IMR-90 (cell line): Measurements from ENCODE around the gene BSDC1. TPM values are rescaled to one million over a fixed set of nuclear protein-coding genes. Genes with fewer than 3 reads are reported as not detected.

Source experiments
- ATAC-seq: fragments of 200-7000 bp; cut with Tn5 transposase; 2 replicates; pipeline ENCODE4 v1.9.1; 2020; ENCODE audit warnings: low read depth, mild to moderate bottlenecking, moderate library complexity
- BruUV-seq: library from RNA; stranded (reverse); fragments of 400-500 nt; replicated peaks from 2 replicates; lab custom pipeline; 2021; lab: Mats Ljungman, UMichigan
- CTCF ChIA-PET: fragments of 300-600 bp; formaldehyde crosslinking; extraction: SDS; loops from one replicate; lab custom pipeline; 2021; ENCODE audit warnings: antibody characterized with exemption; lab: Yijun Ruan, JAX
- POLR2A ChIA-PET: fragments of 300-600 bp; sonication (Branson Sonifier 250); formaldehyde crosslinking; loops from one replicate; lab custom pipeline; 2022; ENCODE audit warnings: antibody characterized with exemption; ENCODE audit not compliant: unreplicated experiment; lab: Charles Lee
- DNase-seq: peaks from one replicate; pipeline ENCODE4 v3.0.0; 2013
- H2AFZ ChIP-seq: replicated peaks from 2 replicates; pipeline ENCODE3; 2013; ENCODE audit warnings: low read length, mild to moderate bottlenecking; ENCODE audit not compliant: poor library complexity
- H2AK5ac ChIP-seq: 2 replicates; pipeline ENCODE4 v1.6.1; 2013; ENCODE audit warnings: low read depth, low read length, inconsistent platforms
- H2AK9ac ChIP-seq: replicated peaks from 2 replicates; pipeline ENCODE3; 2013; ENCODE audit warnings: mild to moderate bottlenecking, low read depth, low read length, moderate library complexity; ENCODE audit not compliant: poor library complexity
- H2BK120ac ChIP-seq: 2 replicates; pipeline ENCODE4 v1.6.1; 2013; ENCODE audit warnings: low read depth, low read length, inconsistent platforms
- H2BK15ac ChIP-seq: 3 replicates; pipeline ENCODE4 v1.6.1; 2013; ENCODE audit warnings: low read depth, low read length, inconsistent platforms
- H2BK20ac ChIP-seq: 2 replicates; pipeline ENCODE4 v1.6.1; 2013; ENCODE audit warnings: low read depth, mild to moderate bottlenecking, inconsistent platforms, low read length, moderate library complexity
- H2BK5ac ChIP-seq: 2 replicates; pipeline ENCODE4 v1.6.1; 2013; ENCODE audit warnings: mild to moderate bottlenecking, low read depth, low read length, inconsistent platforms; ENCODE audit not compliant: poor library complexity, severe bottlenecking
- H3K14ac ChIP-seq: replicated peaks from 2 replicates; pipeline ENCODE4 v1.6.1; 2013; ENCODE audit warnings: low read depth, low read length, inconsistent platforms
- H3K18ac ChIP-seq: 2 replicates; pipeline ENCODE4 v1.6.1; 2013; ENCODE audit warnings: low read depth, low read length, control low read depth
- H3K23ac ChIP-seq: 2 replicates; pipeline ENCODE4 v1.6.1; 2013; ENCODE audit warnings: low read depth, low read length, inconsistent platforms
- H3K27ac ChIP-seq: 2 replicates; pipeline ENCODE4 v1.5.1; 2013; ENCODE audit warnings: mild to moderate bottlenecking, control low read depth, low read length; ENCODE audit not compliant: insufficient read depth
- H3K27me3 ChIP-seq: 2 replicates; pipeline ENCODE4 v1.6.1; 2013; ENCODE audit warnings: low read length; ENCODE audit not compliant: control insufficient read depth, insufficient read depth
- H3K36me3 ChIP-seq: 2 replicates; pipeline ENCODE4 v1.6.1; 2013; ENCODE audit warnings: low read length, mixed read lengths; ENCODE audit not compliant: control insufficient read depth, insufficient read depth
- H3K4ac ChIP-seq: 2 replicates; pipeline ENCODE4 v1.6.1; 2013; ENCODE audit warnings: low read depth, low read length, inconsistent platforms
- H3K4me1 ChIP-seq: 2 replicates; pipeline ENCODE4 v1.6.1; 2013; ENCODE audit warnings: low read length, mixed read lengths; ENCODE audit not compliant: control insufficient read depth, insufficient read depth
- H3K4me2 ChIP-seq: 2 replicates; pipeline ENCODE4 v1.6.1; 2013; ENCODE audit warnings: low read depth, mild to moderate bottlenecking, control low read depth, low read length, moderate library complexity
- H3K4me3 ChIP-seq: 2 replicates; pipeline ENCODE4 v1.5.1; 2013; ENCODE audit warnings: low read depth, mild to moderate bottlenecking, control low read depth, low read length, moderate library complexity; ENCODE audit not compliant: insufficient read depth
- H3K56ac ChIP-seq: 2 replicates; pipeline ENCODE4 v1.6.1; 2013; ENCODE audit warnings: low read length, inconsistent platforms; ENCODE audit not compliant: insufficient read depth; ENCODE audit errors: extremely low read depth
- H3K79me1 ChIP-seq, 2 experiments: 2 replicates each; pipeline ENCODE4 v1.6.1; 2013; ENCODE audit warnings: low read length in 2 of 2, inconsistent platforms in 1 of 2, low read depth in 1 of 2
- H3K9ac ChIP-seq: 2 replicates; pipeline ENCODE4 v1.6.1; 2013; ENCODE audit warnings: low read depth, low read length, control low read depth
- H3K9me1 ChIP-seq: 2 replicates; pipeline ENCODE4 v1.6.1; 2013; ENCODE audit warnings: low read length, inconsistent platforms; ENCODE audit not compliant: insufficient read depth
- H3K9me3 ChIP-seq: 2 replicates; pipeline ENCODE4 v1.6.1; 2013; ENCODE audit warnings: low read length; ENCODE audit not compliant: control insufficient read depth, insufficient read depth
- H4K20me1 ChIP-seq: 2 replicates; pipeline ENCODE4 v1.6.1; 2013; ENCODE audit warnings: low read length, inconsistent platforms; ENCODE audit not compliant: insufficient read depth
- H4K5ac ChIP-seq: 2 replicates; pipeline ENCODE4 v1.6.1; 2013; ENCODE audit warnings: mild to moderate bottlenecking, low read depth, low read length, control low read depth
- H4K8ac ChIP-seq, 2 experiments: 2 replicates each; pipeline ENCODE4 v1.6.1; 2013; ENCODE audit warnings: low read depth in 2 of 2, low read length in 2 of 2, control low read depth in 1 of 2, inconsistent platforms in 1 of 2
- H4K91ac ChIP-seq: 2 replicates; pipeline ENCODE4 v1.6.1; 2013; ENCODE audit warnings: low read depth, low read length, inconsistent platforms; ENCODE audit not compliant: insufficient read depth
- RAD21 ChIP-seq: IDR thresholded peaks from 2 replicates; pipeline ENCODE4 v1.6.1; 2012; ENCODE audit warnings: low read length, improper control_type of control experiment
- RCOR1 ChIP-seq: IDR thresholded peaks from 2 replicates; pipeline ENCODE4 v1.6.1; 2012; ENCODE audit warnings: mild to moderate bottlenecking, low read length, improper control_type of control experiment; ENCODE audit not compliant: insufficient replicate concordance
- SMC3 ChIP-seq: fragments of 150-350 bp; IDR thresholded peaks from 2 replicates; pipeline ENCODE4 v1.6.1; 2016; ENCODE audit warnings: low read depth, mild to moderate bottlenecking, antibody characterized with exemption, low read length, moderate library complexity
- WGBS, 2 experiments: methylation state at CpG; one replicate each; pipeline versions ENCODE4 v1.1.5 to v1.1.7; 2013; ENCODE audit warnings: missing lambda C conversion rate in 2 of 2; ENCODE audit not compliant: insufficient read length in 1 of 2; ENCODE audit errors: extremely low coverage in 2 of 2; 5-methylcytosine and 5-hydroxymethylcytosine counted together
- dilution Hi-C: fragments of 300-500 bp; cut with HindIII; formaldehyde crosslinking; loops from one replicate; pipeline ENCODE4 v1.14.3; 2018; ENCODE audit warnings: low sequenced_read_pairs; ENCODE audit not compliant: unreplicated experiment
- in situ Hi-C: fragments of 300-500 bp; cut with MboI; formaldehyde crosslinking; loops from 3 replicates; pipeline ENCODE4 v1.14.3; 2019; ENCODE audit warnings: low sequenced_read_pairs, inconsistent platforms, mixed read lengths
- intact Hi-C: fragments of 100-400 bp; cut with micrococcal nuclease; formaldehyde crosslinking; loops from 2 replicates; pipeline ENCODE4 v1.10.0; 2022
- polyA plus RNA-seq, 3 experiments: library from polyadenylated mRNA; depleted of rRNA; stranded (reverse); fragments of >200 nt; gene quantifications; 2 replicates each; pipeline ENCODE4 v1.2.3, GENCODE V29; 2012; ENCODE audit warnings: low replicate concordance in 1 of 3
- total RNA-seq: library from RNA; depleted of rRNA; stranded (reverse); fragments of >200 nt; gene quantifications from 2 replicates; pipeline ENCODE4 v1.2.3, GENCODE V29; 2012
- TF ChIP-seq, protein P1 (sequence below): fragments of 150-350 bp; IDR thresholded peaks from 2 replicates; pipeline ENCODE4 v1.6.1; 2017; ENCODE audit warnings: mild to moderate bottlenecking, antibody characterized with exemption, low read length, low read depth

Gene BSDC1
- total and polyA plus RNA-seq, 2 of the 4 experiments (the other 2 are of a cell fraction) = 56.8 to 60.4 TPM

DNA sequence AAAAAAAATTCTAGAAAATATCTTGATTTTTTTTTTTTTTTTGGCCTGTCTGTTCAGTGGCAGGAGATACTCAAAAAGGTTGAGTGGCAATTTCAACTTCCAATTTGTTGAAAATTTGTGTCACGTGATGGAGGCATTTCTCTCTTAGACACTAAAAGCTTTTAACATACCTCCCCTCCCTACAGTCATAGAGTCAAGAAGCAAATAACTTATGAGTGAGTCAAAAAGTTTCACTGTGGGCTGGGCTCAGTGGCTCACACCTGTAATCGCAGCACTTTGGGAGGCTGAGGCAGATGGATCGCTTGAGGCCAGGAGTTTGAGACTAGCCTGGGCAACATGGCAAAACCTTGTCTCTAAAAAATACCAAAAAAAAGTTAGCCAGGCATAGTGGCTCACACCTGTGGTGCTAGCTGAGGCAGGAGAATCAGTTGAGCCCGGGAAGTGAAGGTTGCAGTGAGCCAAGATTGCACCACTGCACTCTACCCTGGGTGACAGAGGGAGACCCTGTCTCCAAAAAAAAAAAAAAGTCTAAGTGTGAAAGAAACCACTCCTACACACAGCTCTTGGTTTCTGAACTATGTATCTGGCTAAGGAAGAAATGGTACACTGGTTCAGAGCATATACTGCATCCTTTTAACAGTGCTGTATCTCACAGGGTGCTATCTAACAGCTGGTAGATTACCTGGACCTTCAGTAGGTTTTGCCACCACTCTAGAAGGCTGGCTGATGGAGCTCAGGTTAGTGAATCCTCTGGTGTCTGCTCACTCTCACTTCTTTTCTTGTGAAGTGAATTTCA is 11.6 kb upstream of the BSDC1 start:
- H3K27me3 ChIP-seq = no peaks in the 10 kb centered on the region; the same call in 1 of the 2 replicates
- H3K36me3 ChIP-seq = no peaks in the 10 kb centered on the region
- H3K9ac ChIP-seq = no peak overlapping the region
- no peak overlapping the region for H2BK15ac ChIP-seq
- dilution Hi-C loops (no loop called here), in situ Hi-C loops (no loop called here), intact Hi-C loops (no loop called here)
- H3K4me2 ChIP-seq = no peak overlapping the region
- no peak overlapping the region for H4K5ac ChIP-seq
- H3K9me3 ChIP-seq = no peaks in the 10 kb centered on the region
- no peak overlapping the region for H3K18ac ChIP-seq
- H3K14ac ChIP-seq = no peak overlapping the region
- TF ChIP-seq SMC3 (no peak), RCOR1 (no peak), RAD21 (no peak)
- TF ChIP-seq, protein P1, sequence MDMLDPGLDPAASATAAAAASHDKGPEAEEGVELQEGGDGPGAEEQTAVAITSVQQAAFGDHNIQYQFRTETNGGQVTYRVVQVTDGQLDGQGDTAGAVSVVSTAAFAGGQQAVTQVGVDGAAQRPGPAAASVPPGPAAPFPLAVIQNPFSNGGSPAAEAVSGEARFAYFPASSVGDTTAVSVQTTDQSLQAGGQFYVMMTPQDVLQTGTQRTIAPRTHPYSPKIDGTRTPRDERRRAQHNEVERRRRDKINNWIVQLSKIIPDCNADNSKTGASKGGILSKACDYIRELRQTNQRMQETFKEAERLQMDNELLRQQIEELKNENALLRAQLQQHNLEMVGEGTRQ = no peak
- no peak for DNase-seq
- ChIA-PET CTCF (interaction anchor here (0.6 to 0.8 kb wide), 2 partner anchors 31 to 201 kb away, joined by 6 to 7 read pairs; partner anchors contain the start of gene IQCC), POLR2A (no interaction called here)
- no peak for ATAC-seq
- no peak overlapping the region for H2AK9ac ChIP-seq
- no peaks in the 10 kb centered on the region for H4K20me1 ChIP-seq
- H2BK5ac ChIP-seq = no peak overlapping the region
- no peak overlapping the region for H3K4ac ChIP-seq
- H2AFZ ChIP-seq = no peak overlapping the region
- H3K9me1 ChIP-seq = no peaks in the 10 kb centered on the region
- H3K79me1 ChIP-seq = no peaks in the 10 kb centered on the region
- no peak overlapping the region for H4K8ac ChIP-seq
- H3K4me1 ChIP-seq = peaks cover 3% of the 10 kb centered on the region; the same call in 1 of the 2 replicates
- H2AK5ac ChIP-seq = no peak overlapping the region
- no peak overlapping the region for H3K56ac ChIP-seq
- BruUV-seq = no TSS peak
- H3K27ac ChIP-seq = no peak overlapping the region
- no peak overlapping the region for H4K91ac ChIP-seq
- 100% methylated on average over 1 of the region's 4 CpGs; no CpG with 5 or more reads in 1 of the 2 experiments for WGBS, 2 experiments
- H2BK20ac ChIP-seq = no peak overlapping the region
- no peak overlapping the region for H3K23ac ChIP-seq
- H2BK120ac ChIP-seq = no peak overlapping the region
- H3K4me3 ChIP-seq = no peak overlapping the region
